Liver (tissue), 3 donors: ENCODE data around the gene CDH23.

Experiments used
- CTCF ChIP-seq: fragments of 150-350 bp; IDR thresholded peaks from 2 replicates; pipeline ENCODE4 v1.5.1; 2017; ENCODE audit warnings: improper control_type of control experiment, low read depth, low read length; ENCODE audit not compliant: missing input control
- FOXA1 ChIP-seq: IDR thresholded peaks from 2 replicates; pipeline ENCODE4 v1.6.1; 2016; ENCODE audit warnings: antibody characterized with exemption
- GABPA ChIP-seq, 2 donors: IDR thresholded peaks in 1 of 2; conservative IDR thresholded peaks in 1 of 2; 2 replicates each; pipeline ENCODE4 v1.6.1; 2016; ENCODE audit warnings: antibody characterized with exemption in 2 of 2, mild to moderate bottlenecking in 1 of 2, moderate library complexity in 1 of 2
- TF ChIP-seq, protein P1 (sequence below): IDR thresholded peaks from 2 replicates; pipeline ENCODE4 v1.6.1; 2016; ENCODE audit warnings: antibody characterized with exemption, mild to moderate bottlenecking
- donor health status: healthy.
- donor health status: healthy.

GRCh38 chr10:71611709-71612422, 215.1 kb downstream of the CDH23 start:
- TF ChIP-seq CTCF (no peak), FOXA1 (no peak), GABPA (IDR thresholded peaks at IDR 0.05 in 1 of 2, conservative IDR thresholded peaks at IDR 0.05 in 1 of 2) (no peak)
- TF ChIP-seq, protein P1, sequence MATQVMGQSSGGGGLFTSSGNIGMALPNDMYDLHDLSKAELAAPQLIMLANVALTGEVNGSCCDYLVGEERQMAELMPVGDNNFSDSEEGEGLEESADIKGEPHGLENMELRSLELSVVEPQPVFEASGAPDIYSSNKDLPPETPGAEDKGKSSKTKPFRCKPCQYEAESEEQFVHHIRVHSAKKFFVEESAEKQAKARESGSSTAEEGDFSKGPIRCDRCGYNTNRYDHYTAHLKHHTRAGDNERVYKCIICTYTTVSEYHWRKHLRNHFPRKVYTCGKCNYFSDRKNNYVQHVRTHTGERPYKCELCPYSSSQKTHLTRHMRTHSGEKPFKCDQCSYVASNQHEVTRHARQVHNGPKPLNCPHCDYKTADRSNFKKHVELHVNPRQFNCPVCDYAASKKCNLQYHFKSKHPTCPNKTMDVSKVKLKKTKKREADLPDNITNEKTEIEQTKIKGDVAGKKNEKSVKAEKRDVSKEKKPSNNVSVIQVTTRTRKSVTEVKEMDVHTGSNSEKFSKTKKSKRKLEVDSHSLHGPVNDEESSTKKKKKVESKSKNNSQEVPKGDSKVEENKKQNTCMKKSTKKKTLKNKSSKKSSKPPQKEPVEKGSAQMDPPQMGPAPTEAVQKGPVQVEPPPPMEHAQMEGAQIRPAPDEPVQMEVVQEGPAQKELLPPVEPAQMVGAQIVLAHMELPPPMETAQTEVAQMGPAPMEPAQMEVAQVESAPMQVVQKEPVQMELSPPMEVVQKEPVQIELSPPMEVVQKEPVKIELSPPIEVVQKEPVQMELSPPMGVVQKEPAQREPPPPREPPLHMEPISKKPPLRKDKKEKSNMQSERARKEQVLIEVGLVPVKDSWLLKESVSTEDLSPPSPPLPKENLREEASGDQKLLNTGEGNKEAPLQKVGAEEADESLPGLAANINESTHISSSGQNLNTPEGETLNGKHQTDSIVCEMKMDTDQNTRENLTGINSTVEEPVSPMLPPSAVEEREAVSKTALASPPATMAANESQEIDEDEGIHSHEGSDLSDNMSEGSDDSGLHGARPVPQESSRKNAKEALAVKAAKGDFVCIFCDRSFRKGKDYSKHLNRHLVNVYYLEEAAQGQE, result no peak
